ENCODE results near the gene CD164.
"Not testable (repeated sequence)": the region's sequence is repeated elsewhere in the genome, so short reads cannot be mapped to it uniquely, and the experiment has no call there.

CD164 gene

GRCh38 chr6:109342911-109343310, 39.4 kb downstream of the CD164 start:
- H3K4me1 ChIP-seq (ENCODE audit: insufficient read depth, insufficient read length), result no peaks in the 10 kb centered on the region
- TF ChIP-seq SUZ12 (IDR thresholded peaks at IDR 0.05; ENCODE audit: extremely low read depth, insufficient read depth, insufficient read length) (no peak), YY1 (IDR thresholded peaks at IDR 0.05; ENCODE audit: insufficient read depth, insufficient read length) (no peak), ZNF274 (IDR thresholded peaks at IDR 0.05; ENCODE audit: low read depth, low read length) (no peak)
- no peaks in the 10 kb centered on the region for H3K9me3 ChIP-seq (ENCODE audit: insufficient read depth, low read length)
- H3K9ac ChIP-seq (ENCODE audit: insufficient read length, low read depth), result no peak overlapping the region
- H3K4me3 ChIP-seq (ENCODE audit: insufficient read length, low read depth), result no peak overlapping the region
- H3K36me3 ChIP-seq (ENCODE audit: insufficient read depth, insufficient read length, low read length), result no peaks in the 10 kb centered on the region
- H3K27me3 ChIP-seq (ENCODE audit: insufficient read depth, insufficient read length), result no peaks in the 10 kb centered on the region
- no peak for DNase-seq (ENCODE audit: low read depth, low spot score)

DNA sequence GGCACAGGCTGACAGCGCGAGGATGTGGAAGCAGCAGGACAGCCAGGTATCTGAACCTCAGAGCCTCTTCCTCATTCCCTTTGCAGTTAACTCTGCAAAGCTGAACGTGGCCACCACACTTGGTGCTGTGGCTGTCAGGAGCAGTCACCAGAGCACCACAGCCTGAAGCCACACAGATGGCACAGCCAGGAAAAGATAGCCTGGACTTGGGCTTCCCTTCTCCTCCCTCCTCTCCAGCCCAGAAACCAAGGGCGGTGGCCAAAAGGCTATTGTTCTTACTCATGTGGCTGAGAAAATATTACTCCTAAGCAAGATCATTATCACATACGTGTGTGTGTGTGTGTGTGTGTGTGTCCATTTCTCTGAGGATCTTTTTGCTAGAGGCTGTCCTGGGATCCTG, 39.8 kb downstream of the CD164 start:
- Histone ChIP-seq H3K4me1 (ENCODE audit: insufficient read depth, insufficient read length) (no peaks in the 10 kb centered on the region), H3K9ac (ENCODE audit: insufficient read length, low read depth) (no peak overlapping the region)
- TF ChIP-seq SUZ12 (IDR thresholded peaks at IDR 0.05; ENCODE audit: extremely low read depth, insufficient read depth, insufficient read length), result no peak
- no peak for TF ChIP-seq YY1 (IDR thresholded peaks at IDR 0.05; ENCODE audit: insufficient read depth, insufficient read length)
- no peak for TF ChIP-seq ZNF274 (IDR thresholded peaks at IDR 0.05; ENCODE audit: low read depth, low read length)

GRCh38 chr6:109340811-109341210, 41.5 kb downstream of the CD164 start:
- Histone ChIP-seq H3K4me3 (ENCODE audit: insufficient read length, low read depth) (no peak overlapping the region), H3K9me3 (ENCODE audit: insufficient read depth, low read length) (no peaks in the 10 kb centered on the region), H3K4me1 (ENCODE audit: insufficient read depth, insufficient read length) (peaks cover 3% of the 10 kb centered on the region), H3K27me3 (ENCODE audit: insufficient read depth, insufficient read length) (no peaks in the 10 kb centered on the region), H3K36me3 (ENCODE audit: insufficient read depth, insufficient read length, low read length) (no peaks in the 10 kb centered on the region), H3K9ac (ENCODE audit: insufficient read length, low read depth) (no peak overlapping the region)
- TF ChIP-seq YY1 (IDR thresholded peaks at IDR 0.05; ENCODE audit: insufficient read depth, insufficient read length), result no peak
- DNase-seq (ENCODE audit: low read depth, low spot score), result no peak

More for the DNA sequence above, 39.8 kb downstream of the CD164 start:
- Histone ChIP-seq H3K27me3 (ENCODE audit: insufficient read depth, insufficient read length) (no peaks in the 10 kb centered on the region), H3K36me3 (ENCODE audit: insufficient read depth, insufficient read length, low read length) (no peaks in the 10 kb centered on the region), H3K4me3 (ENCODE audit: insufficient read length, low read depth) (no peak overlapping the region), H3K9me3 (ENCODE audit: insufficient read depth, low read length) (no peaks in the 10 kb centered on the region)
- no peak for DNase-seq (ENCODE audit: low read depth, low spot score)

- Histone ChIP-seq H3K27me3 (ENCODE audit: insufficient read depth, insufficient read length) (no peaks in the 10 kb centered on the region), H3K4me1 (ENCODE audit: insufficient read depth, insufficient read length) (peaks cover 3% of the 10 kb centered on the region), H3K9me3 (ENCODE audit: insufficient read depth, low read length) (no peaks in the 10 kb centered on the region), H3K9ac (ENCODE audit: insufficient read length, low read depth) (no peak overlapping the region), H3K4me3 (ENCODE audit: insufficient read length, low read depth) (no peak overlapping the region), H3K36me3 (ENCODE audit: insufficient read depth, insufficient read length, low read length) (no peaks in the 10 kb centered on the region)
- DNase-seq (ENCODE audit: low read depth, low spot score), result no peak
- TF ChIP-seq YY1 (IDR thresholded peaks at IDR 0.05; ENCODE audit: insufficient read depth, insufficient read length) (no peak), SUZ12 (IDR thresholded peaks at IDR 0.05; ENCODE audit: extremely low read depth, insufficient read depth, insufficient read length) (no peak), ZNF274 (IDR thresholded peaks at IDR 0.05; ENCODE audit: low read depth, low read length) (no peak)
Measured at GRCh38 chr6:109339906-109340678, 42.2 kb downstream of the CD164 start.

GRCh38 chr6:109336221-109336961, 45.9 kb downstream of the CD164 start:
- no peak overlapping the region for H3K9ac ChIP-seq (ENCODE audit: insufficient read length, low read depth)
- H3K4me1 ChIP-seq (ENCODE audit: insufficient read depth, insufficient read length), result peaks cover 3% of the 10 kb centered on the region
- no peak for DNase-seq (ENCODE audit: low read depth, low spot score)
- TF ChIP-seq YY1 (IDR thresholded peaks at IDR 0.05; ENCODE audit: insufficient read depth, insufficient read length) (no peak), SUZ12 (IDR thresholded peaks at IDR 0.05; ENCODE audit: extremely low read depth, insufficient read depth, insufficient read length) (no peak), ZNF274 (IDR thresholded peaks at IDR 0.05; ENCODE audit: low read depth, low read length) (no peak)
- no peaks in the 10 kb centered on the region for H3K36me3 ChIP-seq (ENCODE audit: insufficient read depth, insufficient read length, low read length)
- H3K4me3 ChIP-seq (ENCODE audit: insufficient read length, low read depth), result no peak overlapping the region
- no peaks in the 10 kb centered on the region for H3K27me3 ChIP-seq (ENCODE audit: insufficient read depth, insufficient read length)
- no peaks in the 10 kb centered on the region for H3K9me3 ChIP-seq (ENCODE audit: insufficient read depth, low read length)

DNA sequence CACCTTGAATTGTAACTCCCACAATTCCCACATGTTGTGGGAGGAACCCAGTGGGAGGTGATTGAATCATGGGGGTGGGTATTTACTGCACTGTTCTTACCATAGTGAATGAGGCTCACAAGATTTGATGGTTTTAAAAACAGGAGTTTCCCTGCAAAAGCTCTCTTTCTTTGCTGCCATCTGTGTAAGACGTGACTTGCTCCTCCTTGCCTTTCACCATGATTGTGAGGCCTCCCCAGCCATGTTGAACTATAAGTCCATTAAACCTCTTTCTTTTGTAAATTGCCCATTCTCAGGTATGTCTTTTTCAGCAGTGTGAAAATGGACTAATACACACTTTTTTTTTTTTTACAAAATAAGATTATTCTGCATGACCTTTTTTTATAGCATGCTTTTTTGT, 48.4 kb downstream of the CD164 start:
- not testable (repeated sequence) for H3K27me3 ChIP-seq (ENCODE audit: insufficient read depth, insufficient read length); H3K9ac ChIP-seq (ENCODE audit: insufficient read length, low read depth); H3K4me3 ChIP-seq (ENCODE audit: insufficient read length, low read depth); H3K4me1 ChIP-seq (ENCODE audit: insufficient read depth, insufficient read length); H3K9me3 ChIP-seq (ENCODE audit: insufficient read depth, low read length); DNase-seq (ENCODE audit: low read depth, low spot score); H3K36me3 ChIP-seq (ENCODE audit: insufficient read depth, insufficient read length, low read length)

DNA sequence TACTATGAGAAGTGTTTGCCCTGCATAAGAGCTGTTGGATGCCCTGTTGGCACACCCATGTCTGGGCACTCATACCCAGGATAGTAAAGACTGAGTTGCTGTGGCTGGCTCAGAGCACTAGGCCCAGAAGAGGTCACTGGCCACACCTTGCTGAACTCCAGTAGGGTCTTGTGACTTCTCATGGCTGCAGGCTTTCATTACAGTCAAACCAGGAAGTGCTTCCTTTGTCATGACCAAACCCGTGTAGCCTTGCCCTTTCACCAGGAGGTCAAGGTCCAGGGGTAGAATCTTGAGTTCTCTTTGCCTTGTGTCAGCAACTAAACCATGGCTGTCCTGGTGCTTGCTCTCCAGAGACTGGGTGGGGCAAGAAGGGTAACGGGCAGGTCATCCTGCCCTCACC, 49.5 kb downstream of the CD164 start:
- Histone ChIP-seq H3K4me3 (ENCODE audit: insufficient read length, low read depth) (no peak overlapping the region), H3K4me1 (ENCODE audit: insufficient read depth, insufficient read length) (peaks cover 3% of the 10 kb centered on the region), H3K36me3 (ENCODE audit: insufficient read depth, insufficient read length, low read length) (no peaks in the 10 kb centered on the region), H3K9me3 (ENCODE audit: insufficient read depth, low read length) (no peaks in the 10 kb centered on the region), H3K27me3 (ENCODE audit: insufficient read depth, insufficient read length) (no peaks in the 10 kb centered on the region), H3K9ac (ENCODE audit: insufficient read length, low read depth) (no peak overlapping the region)
- TF ChIP-seq SUZ12 (IDR thresholded peaks at IDR 0.05; ENCODE audit: extremely low read depth, insufficient read depth, insufficient read length) (no peak), YY1 (IDR thresholded peaks at IDR 0.05; ENCODE audit: insufficient read depth, insufficient read length) (no peak), ZNF274 (IDR thresholded peaks at IDR 0.05; ENCODE audit: low read depth, low read length) (no peak)
- no peak for DNase-seq (ENCODE audit: low read depth, low spot score)

Data from NT2/D1 (cell line).